Caco-2 (cell line): ENCODE results near the gene C4orf36. TPM values are rescaled to one million over a fixed set of nuclear protein-coding genes. Genes with fewer than 3 reads are reported as not detected.

Experiments
- BruUV-seq: library from RNA; stranded (reverse); fragments of 400-500 nt; replicated peaks from 2 replicates; lab custom pipeline; 2021; lab: Mats Ljungman, UMichigan
- CTCF ChIA-PET: fragments of 300-600 bp; sonication (Branson Sonifier 250); formaldehyde crosslinking; loops from one replicate; lab custom pipeline; 2022; ENCODE audit warnings: antibody characterized with exemption; lab: Charles Lee
- POLR2A ChIA-PET: fragments of 300-600 bp; sonication (Branson Sonifier 250); formaldehyde crosslinking; loops from one replicate; lab custom pipeline; 2022; ENCODE audit warnings: antibody characterized with exemption; lab: Charles Lee
- DNase-seq, 2 experiments: peaks; one replicate each; pipeline versions ENCODE4 v3.0.0 to v3.0.0-alpha.2; 2020 to 2022
- H3K27me3 ChIP-seq: replicated peaks from 2 replicates; pipeline ENCODE4 v1.6.0; 2011; ENCODE audit warnings: low read length; ENCODE audit not compliant: control insufficient read depth, insufficient read depth
- H3K36me3 ChIP-seq: 2 replicates; pipeline ENCODE4 v1.5.1; 2011; ENCODE audit warnings: low read length; ENCODE audit not compliant: control insufficient read depth, insufficient read depth
- H3K4me1 ChIP-seq: fragments of 250-450 bp; sonication (Bioruptor Pico); 2 replicates; pipeline ENCODE4 v1.5.1; 2020; ENCODE audit warnings: mild to moderate bottlenecking
- H3K4me3 ChIP-seq: 2 replicates; pipeline ENCODE4 v1.5.1; 2011; ENCODE audit warnings: low read depth, mild to moderate bottlenecking, control low read depth, low read length
- H3K9me3 ChIP-seq: fragments of 250-450 bp; sonication (Bioruptor Pico); 2 replicates; pipeline ENCODE4 v1.5.1; 2020; ENCODE audit warnings: mild to moderate bottlenecking, moderate library complexity
- H3K27ac Mint-ChIP-seq: one replicate; pipeline ENCODE4 v1.8.0; 2022; ENCODE audit warnings: mixed read lengths; ENCODE audit not compliant: unreplicated experiment
- H3K27me3 Mint-ChIP-seq: one replicate; pipeline ENCODE4 v1.8.0; 2022; ENCODE audit warnings: mixed read lengths; ENCODE audit not compliant: insufficient read depth, unreplicated experiment
- H3K36me3 Mint-ChIP-seq: one replicate; pipeline ENCODE4 v1.8.0; 2022; ENCODE audit warnings: mild to moderate bottlenecking, mixed read lengths; ENCODE audit not compliant: insufficient read depth, unreplicated experiment
- H3K4me1 Mint-ChIP-seq: one replicate; pipeline ENCODE4 v1.8.0; 2022; ENCODE audit warnings: low read depth, mixed read lengths; ENCODE audit not compliant: unreplicated experiment
- H3K4me3 Mint-ChIP-seq: one replicate; pipeline ENCODE4 v1.8.0; 2022; ENCODE audit warnings: mild to moderate bottlenecking, moderate library complexity, mixed read lengths; ENCODE audit not compliant: unreplicated experiment
- H3K9me3 Mint-ChIP-seq: one replicate; pipeline ENCODE4 v1.8.0; 2022; ENCODE audit warnings: mixed read lengths; ENCODE audit not compliant: unreplicated experiment
- CTCF ChIP-seq, 2 experiments: fragments of 200-600 bp in 1 of 2; IDR thresholded peaks; 1 replicate in 1 of 2; 2 replicates in 1 of 2; pipeline versions ENCODE4 v1.5.1 to v1.8.0; 2011 to 2022; ENCODE audit warnings: antibody characterized with exemption in 1 of 2, control low read depth in 1 of 2, inconsistent platforms in 1 of 2, low read depth in 1 of 2, low read length in 1 of 2, mild to moderate bottlenecking in 1 of 2, moderate library complexity in 1 of 2; ENCODE audit not compliant: insufficient read depth in 1 of 2, severe bottlenecking in 1 of 2, unreplicated experiment in 1 of 2
- intact Hi-C: fragments of 100-400 bp; cut with micrococcal nuclease; formaldehyde crosslinking; loops from one replicate; pipeline ENCODE4 v1.10.0; 2022; ENCODE audit not compliant: unreplicated experiment
- total RNA-seq: library from RNA; stranded (reverse); gene quantifications from 2 replicates; pipeline ENCODE4 v1.2.3, GENCODE V29; 2022

The C4orf36 gene
- total RNA-seq, 1 experiment from 2014 or later = 2.2 TPM

- no peaks in the 10 kb centered on the region for H3K36me3 ChIP-seq
- H3K9me3 ChIP-seq = no peaks in the 10 kb centered on the region
- intact Hi-C loops = no loop called here
- H3K4me3 Mint-ChIP-seq = no peak overlapping the region
- H3K4me3 ChIP-seq = no peak overlapping the region
- H3K4me1 ChIP-seq = no peaks in the 10 kb centered on the region; the same call in 1 of the 2 replicates
- H3K4me1 Mint-ChIP-seq = no peaks in the 10 kb centered on the region
- DNase-seq = no peak
- H3K9me3 Mint-ChIP-seq = no peaks in the 10 kb centered on the region
- no peaks in the 10 kb centered on the region for H3K36me3 Mint-ChIP-seq
- H3K27me3 ChIP-seq = no peaks in the 10 kb centered on the region
- BruUV-seq = no TSS peak
- H3K27me3 Mint-ChIP-seq = no peaks in the 10 kb centered on the region
- ChIA-PET POLR2A (no interaction called here), CTCF (interaction anchor here (0.7 to 0.8 kb wide), 2 partner anchors 13 to 110 kb away, joined by 3 read pairs; no protein-coding TSS in a partner anchor)
- TF ChIP-seq CTCF (IDR thresholded peaks at IDR 0.05; ENCODE audit: insufficient read depth in 1 of 2, low read depth in 1 of 2, low read length in 1 of 2, severe bottlenecking in 1 of 2, unreplicated experiment in 1 of 2) = no peak
- no peak overlapping the region for H3K27ac Mint-ChIP-seq
Observed at GRCh38 chr4:86908251-86908657, 16.0 kb upstream of the C4orf36 start.

- peaks cover 19% of the 10 kb centered on the region for H3K9me3 Mint-ChIP-seq
- no peak overlapping the region for H3K4me3 Mint-ChIP-seq
- H3K9me3 ChIP-seq = no peaks in the 10 kb centered on the region
- H3K4me1 ChIP-seq = no peaks in the 10 kb centered on the region
- intact Hi-C loops = no loop called here
- H3K27me3 ChIP-seq = no peaks in the 10 kb centered on the region
- no peaks in the 10 kb centered on the region for H3K36me3 Mint-ChIP-seq
- H3K27me3 Mint-ChIP-seq = no peaks in the 10 kb centered on the region
- BruUV-seq = no TSS peak
- CTCF ChIA-PET = no interaction called here
- no peaks in the 10 kb centered on the region for H3K36me3 ChIP-seq
- DNase-seq = no peak
- H3K4me1 Mint-ChIP-seq = peaks cover 6% of the 10 kb centered on the region
- H3K4me3 ChIP-seq = no peak overlapping the region
- no peak for TF ChIP-seq CTCF (IDR thresholded peaks at IDR 0.05; ENCODE audit: insufficient read depth in 1 of 2, low read depth in 1 of 2, low read length in 1 of 2, severe bottlenecking in 1 of 2, unreplicated experiment in 1 of 2)
- no peak overlapping the region for H3K27ac Mint-ChIP-seq
- POLR2A ChIA-PET = no interaction called here
Observed at GRCh38 chr4:86901864-86902263, 9.6 kb upstream of the C4orf36 start.

- Mint-ChIP-seq H3K4me1 (peaks cover 6% of the 10 kb centered on the region), H3K36me3 (no peaks in the 10 kb centered on the region), H3K27ac (no peak overlapping the region), H3K4me3 (no peak overlapping the region), H3K9me3 (peaks cover 19% of the 10 kb centered on the region), H3K27me3 (no peaks in the 10 kb centered on the region)
- Histone ChIP-seq H3K27me3 (no peaks in the 10 kb centered on the region), H3K36me3 (no peaks in the 10 kb centered on the region), H3K9me3 (no peaks in the 10 kb centered on the region), H3K4me1 (no peaks in the 10 kb centered on the region), H3K4me3 (no peak overlapping the region)
- ChIA-PET CTCF (no interaction called here), POLR2A (no interaction called here)
- DNase-seq = peak in 1 of 2 experiments; percentile 32
- intact Hi-C loops = loop anchor here (1.0 to 5.0 kb wide), 4 partner anchors 195 to 641 kb away; no protein-coding TSS in a partner anchor
- no TSS peak for BruUV-seq
- TF ChIP-seq CTCF (IDR thresholded peaks at IDR 0.05; ENCODE audit: insufficient read depth in 1 of 2, low read depth in 1 of 2, low read length in 1 of 2, severe bottlenecking in 1 of 2, unreplicated experiment in 1 of 2) = no peak
Observed at GRCh38 chr4:86898562-86898961, 6.3 kb upstream of the C4orf36 start.
